GM23248 (cell line): Measurements from ENCODE around the gene SLC16A12. TPM values are rescaled to one million over a fixed set of nuclear protein-coding genes. Genes with fewer than 3 reads are reported as not detected.
"Not testable (repeated sequence)": the region's sequence is repeated elsewhere in the genome, so short reads cannot be mapped to it uniquely, and the experiment has no call there.

ENCODE experiments used
- DNase-seq: peaks from one replicate; pipeline ENCODE4 v3.0.0-alpha.2; 2015
- H2AFZ ChIP-seq: fragments of 200-600 bp; sonication (generic); 2 replicates; pipeline ENCODE4 v1.6.1; 2016; ENCODE audit warnings: antibody characterized with exemption
- H3F3A ChIP-seq: fragments of 200-600 bp; sonication (generic); 2 replicates; pipeline ENCODE4 v1.6.1; 2016; ENCODE audit warnings: mild to moderate bottlenecking, antibody characterized with exemption, mixed run types; ENCODE audit not compliant: insufficient read depth
- H3K27ac ChIP-seq: fragments of 200-600 bp; sonication (generic); 2 replicates; pipeline ENCODE4 v1.5.1; 2016; ENCODE audit warnings: mild to moderate bottlenecking
- H3K27me3 ChIP-seq: fragments of 200-600 bp; sonication (generic); replicated peaks from 2 replicates; pipeline ENCODE4 v1.6.1; 2016; ENCODE audit warnings: mild to moderate bottlenecking; ENCODE audit not compliant: insufficient read depth
- H3K36me3 ChIP-seq: fragments of 200-600 bp; sonication (generic); 2 replicates; pipeline ENCODE4 v1.6.1; 2016; ENCODE audit warnings: low read depth, mild to moderate bottlenecking
- H3K4me1 ChIP-seq: fragments of 200-600 bp; sonication (generic); 2 replicates; pipeline ENCODE4 v1.6.1; 2016; ENCODE audit warnings: mild to moderate bottlenecking; ENCODE audit not compliant: insufficient read depth
- H3K4me2 ChIP-seq: fragments of 200-600 bp; sonication (generic); one replicate; pipeline ENCODE4 v1.6.1; 2016; ENCODE audit warnings: mild to moderate bottlenecking; ENCODE audit not compliant: unreplicated experiment
- H3K4me3 ChIP-seq: fragments of 200-600 bp; sonication (generic); 2 replicates; pipeline ENCODE4 v1.5.1; 2016; ENCODE audit warnings: mild to moderate bottlenecking
- H3K79me2 ChIP-seq: fragments of 200-600 bp; sonication (generic); 2 replicates; pipeline ENCODE4 v1.6.1; 2016; ENCODE audit warnings: mild to moderate bottlenecking; ENCODE audit not compliant: insufficient read depth
- H3K9ac ChIP-seq: fragments of 200-600 bp; sonication (generic); 2 replicates; pipeline ENCODE4 v1.6.1; 2016; ENCODE audit warnings: mild to moderate bottlenecking
- H3K9me2 ChIP-seq: fragments of 200-600 bp; sonication (generic); 2 replicates; pipeline ENCODE4 v1.6.1; 2016; ENCODE audit warnings: mixed run types, mild to moderate bottlenecking, moderate library complexity; ENCODE audit not compliant: insufficient read depth
- H3K9me3 ChIP-seq: fragments of 200-600 bp; sonication (generic); one replicate; pipeline ENCODE4 v1.6.1; 2017; ENCODE audit warnings: low read depth
- H4K20me1 ChIP-seq: fragments of 200-600 bp; sonication (generic); 2 replicates; pipeline ENCODE4 v1.6.0; 2016; ENCODE audit not compliant: insufficient read depth
- EZH2 ChIP-seq: fragments of 200-600 bp; sonication (generic); IDR thresholded peaks from 2 replicates; pipeline ENCODE4 v1.6.1; 2018; ENCODE audit warnings: antibody characterized with exemption, mild to moderate bottlenecking; ENCODE audit not compliant: insufficient read depth, poor library complexity, severe bottlenecking
- EZH2phosphoT487 ChIP-seq: fragments of 200-600 bp; sonication (generic); IDR thresholded peaks from 2 replicates; pipeline ENCODE4 v1.6.1; 2018; ENCODE audit warnings: antibody characterized with exemption, moderate library complexity, mild to moderate bottlenecking, low read depth; ENCODE audit not compliant: insufficient read depth
- WGBS, 2 experiments: methylation state at CpG; one replicate each; pipeline ENCODE4 v1.1.6; 2015 to 2017; ENCODE audit warnings: low lambda C conversion rate in 2 of 2, low coverage in 1 of 2; ENCODE audit errors: missing lambda C conversion rate in 2 of 2; 5-methylcytosine and 5-hydroxymethylcytosine counted together
- in situ Hi-C: fragments of 300-500 bp; cut with MboI; formaldehyde crosslinking; loops from 2 replicates; pipeline ENCODE4 v1.15.0; 2020
- polyA plus RNA-seq: library from polyadenylated mRNA; unstranded; fragments of >200 nt; fragmentation: Nextera tagmentation; extraction: Ambion mirVana; gene quantifications from 2 replicates; pipeline ENCODE4 v1.2.1, GENCODE V29; 2016
- total RNA-seq: library from RNA; depleted of rRNA; stranded (reverse); fragments of >200 nt; shearing (Covaris generic); gene quantifications from 2 replicates; pipeline ENCODE4 v1.2.3, GENCODE V29; 2014

The SLC16A12 gene
- total and polyA plus RNA-seq, 2 experiments from 2014 or later = not detected

DNA sequence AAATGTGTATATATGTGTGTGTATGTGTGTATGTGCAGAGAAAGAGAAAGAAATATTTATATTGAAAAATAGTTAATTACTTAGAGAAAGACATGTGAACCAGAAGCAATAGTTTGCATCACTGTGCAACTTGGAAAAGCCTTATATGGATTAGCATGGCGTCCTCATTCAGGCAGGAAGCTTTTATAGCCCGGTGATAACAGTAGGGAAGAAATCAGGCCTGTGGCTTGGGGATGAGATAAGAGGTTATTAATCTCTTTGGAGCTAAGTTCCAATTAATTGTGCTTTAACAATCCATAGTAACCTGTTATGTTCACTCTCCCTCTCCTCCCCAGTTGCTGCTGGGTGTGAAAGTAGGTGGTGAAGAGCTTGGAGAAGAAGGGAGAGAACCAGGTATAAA, 84.5 kb downstream of the SLC16A12 start:
- H3K36me3 ChIP-seq = no peaks in the 10 kb centered on the region
- WGBS, 2 experiments = 87 to 90% methylated on average over 2 of the region's 2 CpGs
- H3K27me3 ChIP-seq = no peaks in the 10 kb centered on the region
- no peak overlapping the region for H2AFZ ChIP-seq
- DNase-seq = no peak
- no peak overlapping the region for H3K9ac ChIP-seq
- H3K4me2 ChIP-seq = no peak overlapping the region
- no peaks in the 10 kb centered on the region for H3K4me1 ChIP-seq
- TF ChIP-seq EZH2phosphoT487 (no peak), EZH2 (no peak)
- H3K27ac ChIP-seq = no peak overlapping the region
- no peak overlapping the region for H3K4me3 ChIP-seq
- H3K9me2 ChIP-seq = no peaks in the 10 kb centered on the region
- no peaks in the 10 kb centered on the region for H4K20me1 ChIP-seq
- no peaks in the 10 kb centered on the region for H3K79me2 ChIP-seq
- no peaks in the 10 kb centered on the region for H3K9me3 ChIP-seq
- no peaks in the 10 kb centered on the region for H3F3A ChIP-seq
- in situ Hi-C loops = no loop called here

DNA sequence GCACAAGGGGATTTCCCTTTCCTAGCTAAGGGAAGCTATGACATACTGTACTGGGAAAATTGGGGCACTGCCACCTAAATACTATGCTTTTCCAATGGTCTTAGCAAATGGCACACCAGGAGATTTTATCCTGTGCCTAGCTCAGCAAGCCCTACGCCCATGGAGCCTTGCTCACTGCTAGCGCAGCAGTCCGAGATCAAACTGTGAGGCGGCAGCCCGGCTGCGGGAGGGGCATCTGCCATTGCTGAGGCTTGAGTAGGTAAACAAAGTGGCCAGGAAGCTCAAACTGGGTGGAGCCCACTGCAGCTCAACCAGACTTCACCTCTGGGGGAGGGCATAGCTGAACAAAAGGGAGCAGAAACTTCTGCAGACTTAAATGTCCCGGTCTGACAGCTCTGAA, 90.6 kb downstream of the SLC16A12 start:
- H4K20me1 ChIP-seq, H3K4me3 ChIP-seq, H3K27me3 ChIP-seq, H2AFZ ChIP-seq, DNase-seq, in situ Hi-C loops, H3K27ac ChIP-seq, H3K9ac ChIP-seq, H3K79me2 ChIP-seq, H3F3A ChIP-seq, H3K36me3 ChIP-seq, H3K4me1 ChIP-seq, H3K9me3 ChIP-seq, H3K4me2 ChIP-seq, H3K9me2 ChIP-seq: not testable (repeated sequence)
- WGBS, 2 experiments = 85 to 87% methylated on average over 7 of the region's 7 CpGs

DNA sequence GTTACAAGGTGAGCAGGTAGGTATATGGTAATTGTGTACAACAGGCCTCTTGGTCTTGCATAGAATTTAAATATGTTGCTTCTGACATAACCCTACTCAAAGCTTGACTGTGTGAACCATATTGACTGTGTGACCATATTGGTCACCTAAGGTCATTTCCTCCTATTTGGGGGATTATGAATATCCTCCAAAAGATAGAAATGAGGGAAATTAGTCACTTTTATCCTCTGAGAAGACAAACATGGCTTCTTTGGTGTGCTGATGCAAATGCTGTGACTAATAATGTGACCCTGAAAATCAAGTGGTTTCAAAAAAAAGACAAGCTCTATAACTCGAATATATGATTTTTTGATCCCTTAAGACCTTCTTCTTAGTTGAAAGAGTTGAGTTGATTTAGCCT, 93.1 kb downstream of the SLC16A12 start:
- Histone ChIP-seq H3K9ac (no peak overlapping the region), H3K27ac (no peak overlapping the region), H3K36me3 (no peaks in the 10 kb centered on the region), H3K4me2 (no peak overlapping the region), H3K4me1 (no peaks in the 10 kb centered on the region), H3K4me3 (no peak overlapping the region), H3K9me3 (no peaks in the 10 kb centered on the region), H4K20me1 (no peaks in the 10 kb centered on the region), H3K79me2 (no peaks in the 10 kb centered on the region), H2AFZ (no peak overlapping the region), H3K9me2 (no peaks in the 10 kb centered on the region), H3F3A (no peaks in the 10 kb centered on the region), H3K27me3 (no peaks in the 10 kb centered on the region)
- TF ChIP-seq EZH2 (no peak), EZH2phosphoT487 (no peak)
- in situ Hi-C loops = no loop called here
- 55 to 68% methylated on average over 1 of the region's 1 CpG for WGBS, 2 experiments
- DNase-seq = no peak

DNA sequence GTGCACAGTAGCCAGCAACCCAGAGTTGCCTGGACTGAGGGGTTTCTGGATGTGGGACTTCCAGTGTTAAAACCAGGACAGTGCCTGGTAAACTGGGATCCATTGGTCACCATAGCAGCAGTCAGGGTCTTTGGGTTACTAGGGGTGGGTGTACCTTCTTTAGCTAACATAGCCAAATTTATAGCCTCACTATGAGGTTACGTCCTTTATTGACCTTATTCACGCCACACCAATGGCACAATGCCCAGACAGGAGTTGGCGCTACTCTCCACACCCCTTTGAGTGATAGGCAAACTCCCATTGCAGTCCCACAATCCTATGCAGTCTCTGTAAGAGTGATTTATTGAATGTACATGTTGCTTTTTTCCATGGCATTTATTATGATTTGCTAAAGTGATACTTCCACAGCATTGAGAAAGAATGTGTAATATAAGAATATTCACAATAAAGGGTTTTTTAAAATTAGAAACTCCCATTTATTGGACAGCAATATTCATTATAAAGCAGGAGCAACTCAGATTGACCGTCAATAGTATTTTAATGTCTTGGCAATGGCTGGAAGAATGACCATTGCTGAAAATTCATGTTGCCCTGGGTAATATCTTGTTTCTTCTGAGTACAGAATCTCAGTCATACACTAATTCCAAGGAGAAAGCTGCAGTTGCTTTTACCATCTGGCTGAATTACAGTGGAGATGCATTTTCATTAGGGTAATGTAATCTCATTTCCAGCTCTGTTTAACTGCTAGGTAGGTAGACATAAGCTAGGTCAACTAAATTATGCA, 95.0 kb downstream of the SLC16A12 start:
- Histone ChIP-seq H2AFZ (no peak overlapping the region), H3K4me3 (no peak overlapping the region), H3K9me2 (no peaks in the 10 kb centered on the region), H3K4me1 (no peaks in the 10 kb centered on the region), H4K20me1 (no peaks in the 10 kb centered on the region), H3K79me2 (no peaks in the 10 kb centered on the region), H3K9me3 (no peaks in the 10 kb centered on the region), H3K36me3 (no peaks in the 10 kb centered on the region), H3K27ac (no peak overlapping the region), H3F3A (no peaks in the 10 kb centered on the region), H3K4me2 (no peak overlapping the region), H3K9ac (no peak overlapping the region), H3K27me3 (no peaks in the 10 kb centered on the region)
- no peak for TF ChIP-seq EZH2
- TF ChIP-seq EZH2phosphoT487 = no peak
- in situ Hi-C loops = no loop called here
- 62 to 74% methylated on average over 4 of the region's 4 CpGs for WGBS, 2 experiments
- DNase-seq = no peak

DNA sequence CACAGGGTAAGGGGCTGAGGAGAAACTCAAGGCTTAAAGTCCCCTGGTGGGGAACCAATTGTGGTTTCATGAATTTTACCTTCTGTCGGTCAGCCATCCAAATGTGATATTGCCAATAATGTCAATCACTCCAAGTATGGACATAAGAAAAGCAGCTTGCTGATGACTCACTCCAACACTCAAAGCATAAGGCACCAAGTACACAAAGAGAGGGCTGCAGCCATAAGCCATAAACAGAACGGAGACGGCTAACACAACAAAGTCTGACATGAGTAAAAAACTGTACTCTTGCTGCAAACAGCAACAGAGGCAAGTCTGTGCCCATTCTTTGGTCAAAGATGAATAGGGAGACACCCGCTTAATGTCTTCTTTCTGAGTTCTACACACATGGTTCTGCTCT, 96.9 kb downstream of the SLC16A12 start:
- H3K9ac ChIP-seq = no peak overlapping the region
- no peaks in the 10 kb centered on the region for H3K27me3 ChIP-seq
- H3K36me3 ChIP-seq = no peaks in the 10 kb centered on the region
- TF ChIP-seq EZH2phosphoT487 (no peak), EZH2 (no peak)
- H4K20me1 ChIP-seq = no peaks in the 10 kb centered on the region
- no peak overlapping the region for H3K27ac ChIP-seq
- H3K4me3 ChIP-seq = no peak overlapping the region
- no peak overlapping the region for H3K4me2 ChIP-seq
- no peaks in the 10 kb centered on the region for H3K4me1 ChIP-seq
- in situ Hi-C loops = no loop called here
- no peaks in the 10 kb centered on the region for H3K9me3 ChIP-seq
- 86 to 87% methylated on average over 4 of the region's 4 CpGs for WGBS, 2 experiments
- no peaks in the 10 kb centered on the region for H3F3A ChIP-seq
- no peak for DNase-seq
- no peaks in the 10 kb centered on the region for H3K9me2 ChIP-seq
- no peak overlapping the region for H2AFZ ChIP-seq
- H3K79me2 ChIP-seq = no peaks in the 10 kb centered on the region
